HG02870 (cell line): ENCODE data around the gene TPST1.

ENCODE experiments used
- ATAC-seq: cut with Tn5 transposase; IDR thresholded peaks from one replicate; pipeline ENCODE4 v1.9.1; 2021; ENCODE audit warnings: mild to moderate bottlenecking, moderate library complexity; ENCODE audit not compliant: unreplicated experiment

The TPST1 gene

DNA sequence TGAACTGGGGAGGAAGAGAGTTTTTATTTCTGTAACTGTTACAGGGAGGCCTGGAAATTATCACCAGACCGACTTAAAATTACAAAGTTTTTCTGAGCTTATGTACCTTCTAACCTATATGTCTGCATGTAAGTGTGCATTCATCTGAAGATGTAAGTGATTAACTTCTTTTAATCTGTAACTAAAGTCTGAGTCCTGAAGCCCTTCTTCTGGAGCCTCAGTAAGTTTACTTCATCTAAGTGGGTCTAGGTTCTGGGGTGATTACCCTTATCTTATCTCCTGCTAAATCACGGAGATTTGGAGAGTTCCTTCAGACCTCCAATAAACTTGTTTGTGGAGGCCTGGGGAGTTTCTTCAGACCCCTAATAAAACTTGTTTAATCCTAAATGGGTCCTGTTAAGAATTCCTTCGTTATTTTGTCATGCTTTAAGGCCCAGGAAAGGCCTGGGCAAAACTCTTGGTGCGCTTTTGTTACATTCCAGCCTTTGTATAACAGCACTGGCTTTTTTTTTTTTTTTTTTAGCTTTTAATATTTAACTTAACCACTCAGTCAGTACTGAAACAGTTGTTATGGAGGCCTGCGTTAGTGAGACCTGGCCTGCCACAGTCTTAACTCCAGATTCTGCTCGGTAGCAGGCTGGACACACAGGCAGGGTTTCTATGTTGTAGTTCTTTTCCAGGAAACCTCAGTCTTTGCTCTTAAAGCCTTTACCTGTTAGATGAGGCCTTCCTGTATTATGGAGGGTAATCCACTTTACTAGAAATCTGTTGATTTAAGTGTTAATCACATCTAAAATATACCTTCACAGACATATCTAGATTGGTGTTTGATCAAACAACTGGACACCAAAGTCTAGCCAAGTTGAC lies 33.0 kb downstream of the TPST1 start:
- no peak for ATAC-seq

GRCh38 chr7:66238773-66239466 lies 33.8 kb downstream of the TPST1 start:
- no peak for ATAC-seq

- no peak for ATAC-seq
Observed at GRCh38 chr7:66239467-66239856, 34.3 kb downstream of the TPST1 start.

GRCh38 chr7:66245008-66245407 lies 39.9 kb downstream of the TPST1 start:
- no peak for ATAC-seq

- ATAC-seq: no peak
Observed at GRCh38 chr7:66246554-66247171, 41.5 kb downstream of the TPST1 start.

DNA sequence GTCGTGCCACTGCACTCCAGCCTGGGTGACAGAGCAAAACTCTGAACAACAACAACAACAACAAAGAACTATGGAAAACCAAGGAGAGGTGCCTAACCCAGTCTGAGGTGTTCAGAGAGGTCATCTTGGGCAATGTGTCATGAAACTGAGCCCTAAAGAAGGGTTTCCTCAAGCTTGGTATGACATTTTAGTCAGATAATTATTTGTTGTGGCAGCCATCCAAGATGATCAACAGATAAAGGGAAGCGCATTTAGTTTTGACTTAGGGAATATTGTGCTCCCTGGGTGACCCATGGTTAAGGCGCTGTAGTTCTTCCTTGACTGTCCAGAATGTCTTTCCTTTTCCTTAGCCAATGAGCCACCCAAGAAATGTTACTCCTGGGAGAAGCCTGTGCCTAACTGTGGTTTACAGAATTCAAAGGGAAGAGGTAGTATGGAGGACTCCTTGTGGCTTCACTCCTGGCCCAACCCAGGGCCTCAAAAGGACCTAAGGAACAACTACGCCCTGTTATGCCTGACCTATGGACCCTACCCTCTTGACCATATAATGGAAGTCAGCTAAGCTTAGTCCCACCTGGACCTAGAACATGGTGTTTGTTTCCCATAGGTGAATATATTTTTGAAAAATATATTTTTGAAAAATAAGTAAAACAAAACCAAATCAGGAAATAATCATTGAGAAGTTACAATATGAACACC lies 42.4 kb downstream of the TPST1 start:
- no peak for ATAC-seq

GRCh38 chr7:66250711-66251110 lies 45.6 kb downstream of the TPST1 start:
- no peak for ATAC-seq

DNA sequence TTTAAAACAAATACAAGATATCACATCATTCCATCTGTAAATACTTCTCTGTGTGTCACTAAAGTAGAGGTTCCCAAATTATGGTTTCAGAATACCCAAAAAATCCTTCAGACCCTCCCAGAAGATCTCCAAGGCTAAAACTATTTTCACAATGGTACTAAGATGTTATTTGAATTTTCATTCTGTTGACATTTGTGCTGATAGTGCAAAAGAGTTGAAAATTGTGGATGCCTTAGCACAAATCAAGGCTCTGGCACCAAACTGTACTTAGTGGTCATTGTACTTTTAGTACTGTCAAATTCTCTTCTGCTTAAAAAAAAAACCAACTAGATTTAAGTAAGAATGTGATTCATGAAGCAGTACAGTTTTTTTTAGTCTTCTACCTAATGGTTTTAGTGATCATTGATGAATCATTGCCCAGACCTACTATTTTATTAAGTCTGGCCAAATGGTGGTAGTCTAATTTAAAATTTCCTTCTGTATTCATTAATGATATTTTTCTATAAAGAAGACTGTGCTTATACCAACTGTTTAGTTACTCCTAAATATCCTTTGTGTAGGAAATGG lies 50.5 kb downstream of the TPST1 start:
- no peak for ATAC-seq

DNA sequence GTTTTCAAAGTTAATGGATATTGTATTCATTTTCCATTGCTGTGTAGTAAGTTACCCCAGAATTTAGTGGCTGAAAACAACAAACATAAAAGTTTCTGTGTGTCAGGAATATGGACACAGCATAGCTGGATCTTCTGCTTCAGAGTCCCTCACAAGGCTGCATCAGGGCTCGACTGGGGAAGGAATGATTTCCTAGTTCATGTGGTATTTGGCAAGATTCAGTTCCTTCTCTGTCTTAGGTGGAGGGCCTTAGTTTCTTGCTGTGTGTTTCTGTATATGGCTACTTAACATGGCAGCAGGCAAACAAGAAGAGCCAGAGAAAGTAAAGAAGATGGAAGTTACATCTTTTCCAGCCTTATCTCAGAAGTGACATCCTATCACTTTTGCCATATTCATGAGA lies 51.1 kb downstream of the TPST1 start:
- ATAC-seq: no peak

GRCh38 chr7:66257481-66257880 lies 52.3 kb downstream of the TPST1 start:
- ATAC-seq: no peak

DNA sequence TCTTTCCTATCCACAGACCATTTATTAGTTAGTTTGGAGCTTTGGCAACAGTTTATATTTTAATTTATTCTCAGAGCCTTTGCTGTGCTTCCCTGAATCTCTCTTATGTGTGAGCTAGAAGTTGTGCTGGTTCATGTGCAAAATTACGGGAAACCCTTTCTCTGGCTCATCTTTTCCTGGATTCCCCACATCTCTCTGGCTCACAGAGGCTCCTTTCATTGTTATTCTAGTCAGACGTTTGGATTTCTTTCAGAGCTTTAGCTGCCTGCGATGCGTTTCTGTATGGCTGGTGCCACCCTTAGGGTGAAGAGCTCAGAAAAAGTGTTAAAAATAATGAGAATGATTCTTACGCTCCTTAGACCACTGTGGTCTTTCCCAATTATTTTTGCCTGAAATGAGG lies 53.3 kb downstream of the TPST1 start:
- ATAC-seq: no peak

DNA sequence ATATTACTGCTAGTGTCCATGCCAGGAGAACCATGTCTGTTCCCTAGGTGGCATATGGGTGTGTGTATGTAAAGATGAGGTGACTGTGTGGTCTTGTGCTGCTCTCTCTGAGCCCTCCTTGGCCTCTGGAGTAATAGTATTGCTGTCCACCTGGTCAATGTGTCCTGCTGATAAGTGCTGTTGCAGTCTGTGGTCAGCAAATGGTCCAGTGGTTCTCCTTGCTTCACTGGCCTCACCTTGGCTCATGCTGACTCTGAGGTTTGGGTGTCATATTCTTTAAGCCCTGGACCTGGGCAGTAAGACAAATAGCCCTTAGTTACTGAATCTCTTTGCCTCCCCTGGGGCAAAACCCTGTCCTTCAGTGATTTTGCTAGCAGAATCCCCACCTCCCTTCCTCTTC lies 56.8 kb downstream of the TPST1 start:
- no peak for ATAC-seq

- no peak for ATAC-seq
Observed at GRCh38 chr7:66263936-66264335, 58.8 kb downstream of the TPST1 start.

- no peak for ATAC-seq
Observed at GRCh38 chr7:66265566-66265965, 60.4 kb downstream of the TPST1 start.

DNA sequence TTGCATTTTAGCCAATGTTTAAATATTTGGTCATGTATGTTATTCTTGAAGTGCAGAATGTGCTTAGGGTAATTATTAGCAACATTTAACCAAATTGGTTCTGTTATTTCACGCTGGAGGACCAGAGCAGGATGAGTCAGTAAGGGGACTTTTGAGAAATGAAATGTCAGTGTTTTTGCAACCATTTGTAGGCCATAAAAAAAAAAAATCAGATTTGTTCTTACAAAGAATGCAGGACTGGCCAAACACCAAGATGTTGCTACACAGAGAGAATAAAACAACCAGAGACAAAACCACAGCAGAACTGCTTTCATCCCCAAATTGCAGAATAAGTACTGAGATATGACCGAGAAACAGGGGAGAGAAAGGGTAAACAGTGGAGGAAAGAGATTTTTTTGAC lies 62.1 kb downstream of the TPST1 start:
- no peak for ATAC-seq

GRCh38 chr7:66269978-66270377 lies 64.8 kb downstream of the TPST1 start:
- ATAC-seq: no peak

DNA sequence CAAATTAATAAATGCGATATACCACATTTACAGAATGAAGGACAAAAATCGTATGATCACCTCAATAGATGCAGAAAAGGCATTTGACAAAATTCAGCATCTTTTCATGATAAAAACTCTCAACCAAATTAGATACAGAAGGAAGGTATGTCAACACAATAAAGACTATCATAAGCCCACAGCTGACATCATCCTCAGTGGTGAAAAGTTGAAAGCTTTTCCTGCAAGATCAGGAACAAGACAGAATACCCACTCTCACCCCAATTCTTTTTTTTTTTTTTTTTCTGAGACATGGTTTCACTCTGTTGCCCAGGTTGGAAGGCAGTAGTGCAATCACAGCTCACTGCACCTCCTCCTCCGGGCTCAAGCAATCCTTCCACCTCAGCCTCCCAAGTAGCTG lies 67.2 kb downstream of the TPST1 start:
- ATAC-seq: no peak

DNA sequence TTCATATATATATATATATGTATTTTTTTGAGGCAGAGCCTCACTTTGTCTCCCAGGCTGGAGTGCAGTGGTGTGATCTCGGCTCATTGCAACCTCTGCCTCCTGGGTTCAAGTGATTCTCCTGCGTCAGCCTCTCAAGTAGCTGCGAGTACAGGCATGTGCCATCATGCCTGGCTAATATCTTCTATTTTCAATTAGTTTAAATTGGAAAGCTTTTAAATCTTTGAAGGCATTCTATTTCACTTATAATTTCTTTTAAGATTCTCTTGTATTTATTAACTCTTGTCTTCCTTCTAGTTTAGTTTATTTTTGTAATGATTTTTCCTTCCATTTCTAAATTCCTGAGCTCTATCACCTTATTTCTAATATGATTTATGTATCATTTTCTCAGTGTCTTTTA lies 71.2 kb downstream of the TPST1 start:
- ATAC-seq: no peak

GRCh38 chr7:66277492-66277891 lies 72.4 kb downstream of the TPST1 start:
- no peak for ATAC-seq

DNA sequence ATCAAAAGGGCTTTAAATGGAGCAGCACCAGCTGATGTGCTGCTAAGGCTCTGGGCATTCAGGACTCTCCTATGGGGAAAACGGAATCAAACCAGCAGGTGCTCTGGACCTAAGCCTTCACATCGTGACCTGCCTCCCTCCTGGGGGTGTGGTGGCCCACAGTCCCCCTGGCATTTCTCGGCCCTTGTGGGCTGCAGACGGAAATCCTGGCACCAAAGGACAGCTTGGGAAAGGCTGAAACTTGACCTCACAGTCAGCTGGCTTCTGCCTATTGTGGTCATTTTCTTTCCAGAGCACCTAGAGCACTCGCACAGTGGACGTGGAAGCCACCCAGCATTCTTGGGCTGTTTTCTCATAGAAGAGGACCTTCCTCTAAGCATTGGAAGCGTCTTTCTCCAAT lies 74.8 kb downstream of the TPST1 start:
- no peak for ATAC-seq
